AG10803 (cell line): ENCODE data around the gene LYZL1.
A peak's percentile ranks its signal among the peaks of the same experiment; 100 is the strongest.
"Not testable (repeated sequence)": the region's sequence is repeated elsewhere in the genome, so short reads cannot be mapped to it uniquely, and the experiment has no call there.

Experiments
- DNase-seq: peaks from one replicate; pipeline ENCODE4 v3.0.0; 2010; ENCODE audit warnings: low read depth
- H3K4me3 ChIP-seq: 2 replicates; pipeline ENCODE4 v1.5.1; 2011; ENCODE audit warnings: mild to moderate bottlenecking, low read length, control low read depth
- CTCF ChIP-seq: conservative IDR thresholded peaks from 2 replicates; pipeline ENCODE4 v1.5.1; 2011; ENCODE audit warnings: mild to moderate bottlenecking, low read length, control low read depth, inconsistent platforms

Gene LYZL1

GRCh38 chr10:29288906-29289305, at the start of gene LYZL1:
TSS of gene LYZL1 (plus strand) at chr10:29289070. CDS start at chr10:29291868, 2,798 bp downstream.
- not testable (repeated sequence) for DNase-seq, H3K4me3 ChIP-seq

GRCh38 chr10:29239569-29240472, 49.0 kb upstream of the LYZL1 start:
- TF ChIP-seq CTCF, result peak; percentile 51
- no peak overlapping the region for H3K4me3 ChIP-seq
- peak; percentile 3 for DNase-seq

GRCh38 chr10:29240986-29241660, 47.7 kb upstream of the LYZL1 start:
- TF ChIP-seq CTCF, result no peak
- peak; percentile 22 for DNase-seq
- no peak overlapping the region for H3K4me3 ChIP-seq

GRCh38 chr10:29241925-29242324, 46.9 kb upstream of the LYZL1 start:
- TF ChIP-seq CTCF, result no peak
- no peak overlapping the region for H3K4me3 ChIP-seq

GRCh38 chr10:29243066-29243465, 45.8 kb upstream of the LYZL1 start:
- no peak for TF ChIP-seq CTCF
- no peak for DNase-seq
- H3K4me3 ChIP-seq, result no peak overlapping the region

More at GRCh38 chr10:29241925-29242324, 46.9 kb upstream of the LYZL1 start:
- DNase-seq, result no peak

GRCh38 chr10:29243750-29244149, 45.1 kb upstream of the LYZL1 start:
- TF ChIP-seq CTCF, result peak; percentile 53
- DNase-seq, result no peak
- H3K4me3 ChIP-seq, result no peak overlapping the region

GRCh38 chr10:29244978-29245377, 43.9 kb upstream of the LYZL1 start:
- DNase-seq, result no peak
- no peak overlapping the region for H3K4me3 ChIP-seq
- no peak for TF ChIP-seq CTCF
